Effector memory CD4-positive, alpha-beta T cell (primary cell): ENCODE measurements around the gene KIAA1755.

Experiments used
- DNase-seq, 3 donors: peaks; one replicate each; pipeline ENCODE4 v3.0.0-alpha.2; 2020
- H3K27ac ChIP-seq: 2 replicates; pipeline ENCODE4 v1.7.0; 2013; ENCODE audit warnings: mild to moderate bottlenecking, low read length, moderate library complexity; ENCODE audit not compliant: insufficient read depth, poor library complexity, severe bottlenecking
- H3K27me3 ChIP-seq: replicated peaks from 2 replicates; pipeline ENCODE4 v1.7.0; 2013; ENCODE audit warnings: mild to moderate bottlenecking, low read length; ENCODE audit not compliant: insufficient read depth, control insufficient read depth, poor library complexity, severe bottlenecking
- H3K36me3 ChIP-seq: 2 replicates; pipeline ENCODE4 v1.7.0; 2013; ENCODE audit warnings: mild to moderate bottlenecking, low read length, moderate library complexity; ENCODE audit not compliant: control insufficient read depth, insufficient read depth
- H3K4me1 ChIP-seq: 2 replicates; pipeline ENCODE4 v1.7.0; 2013; ENCODE audit warnings: low read length, mild to moderate bottlenecking; ENCODE audit not compliant: control insufficient read depth, insufficient read depth, poor library complexity, severe bottlenecking
- H3K4me3 ChIP-seq: 2 replicates; pipeline ENCODE4 v1.7.0; 2013; ENCODE audit warnings: low read length, low read depth, mild to moderate bottlenecking; ENCODE audit not compliant: insufficient read depth, poor library complexity, severe bottlenecking
- H3K9me3 ChIP-seq: 2 replicates; pipeline ENCODE4 v1.7.0; 2013; ENCODE audit warnings: mild to moderate bottlenecking, low read length, moderate library complexity; ENCODE audit not compliant: control insufficient read depth

The KIAA1755 gene

GRCh38 chr20:38190936-38191371 is 69.6 kb downstream of the KIAA1755 start:
- H3K27me3 ChIP-seq: no peaks in the 10 kb centered on the region

GRCh38 chr20:38190166-38190565 is 70.4 kb downstream of the KIAA1755 start:
- Histone ChIP-seq H3K9me3 (no peaks in the 10 kb centered on the region), H3K4me1 (no peaks in the 10 kb centered on the region), H3K36me3 (no peaks in the 10 kb centered on the region), H3K4me3 (no peak overlapping the region), H3K27me3 (no peaks in the 10 kb centered on the region), H3K27ac (no peak overlapping the region)
- no peak for DNase-seq

More at GRCh38 chr20:38190936-38191371, 69.6 kb downstream of the KIAA1755 start:
- Histone ChIP-seq H3K36me3 (no peaks in the 10 kb centered on the region), H3K27ac (no peak overlapping the region), H3K9me3 (no peaks in the 10 kb centered on the region), H3K4me3 (no peak overlapping the region), H3K4me1 (no peaks in the 10 kb centered on the region)
- DNase-seq: no peak

- no peak for DNase-seq
- no peaks in the 10 kb centered on the region for H3K27me3 ChIP-seq
- no peaks in the 10 kb centered on the region for H3K9me3 ChIP-seq
- no peak overlapping the region for H3K4me3 ChIP-seq
- no peaks in the 10 kb centered on the region for H3K4me1 ChIP-seq
- no peak overlapping the region for H3K27ac ChIP-seq
- no peaks in the 10 kb centered on the region for H3K36me3 ChIP-seq
Observed at GRCh38 chr20:38187517-38187916, 73.0 kb downstream of the KIAA1755 start.

- DNase-seq: no peak
- Histone ChIP-seq H3K36me3 (no peaks in the 10 kb centered on the region), H3K9me3 (no peaks in the 10 kb centered on the region), H3K27ac (no peak overlapping the region), H3K4me1 (no peaks in the 10 kb centered on the region), H3K4me3 (no peak overlapping the region), H3K27me3 (no peaks in the 10 kb centered on the region)
Observed at GRCh38 chr20:38186788-38187221, 73.7 kb downstream of the KIAA1755 start.

GRCh38 chr20:38184101-38184500 is 76.4 kb downstream of the KIAA1755 start:
- no peak for DNase-seq
- Histone ChIP-seq H3K4me3 (no peak overlapping the region), H3K27ac (no peak overlapping the region), H3K4me1 (no peaks in the 10 kb centered on the region), H3K36me3 (no peaks in the 10 kb centered on the region), H3K9me3 (no peaks in the 10 kb centered on the region), H3K27me3 (no peaks in the 10 kb centered on the region)

GRCh38 chr20:38181971-38182370 is 78.6 kb downstream of the KIAA1755 start:
- Histone ChIP-seq H3K36me3 (no peaks in the 10 kb centered on the region), H3K4me3 (no peak overlapping the region), H3K27me3 (no peaks in the 10 kb centered on the region), H3K4me1 (no peaks in the 10 kb centered on the region), H3K9me3 (no peaks in the 10 kb centered on the region), H3K27ac (no peak overlapping the region)
- no peak for DNase-seq

GRCh38 chr20:38181207-38181801 is 79.2 kb downstream of the KIAA1755 start:
- H3K36me3 ChIP-seq: no peaks in the 10 kb centered on the region
- no peaks in the 10 kb centered on the region for H3K27me3 ChIP-seq
- H3K4me1 ChIP-seq: no peaks in the 10 kb centered on the region
- no peaks in the 10 kb centered on the region for H3K9me3 ChIP-seq
- no peak overlapping the region for H3K4me3 ChIP-seq
- H3K27ac ChIP-seq: no peak overlapping the region
- no peak for DNase-seq

GRCh38 chr20:38180781-38181180 is 79.8 kb downstream of the KIAA1755 start:
- no peaks in the 10 kb centered on the region for H3K4me1 ChIP-seq
- H3K4me3 ChIP-seq: no peak overlapping the region
- H3K27ac ChIP-seq: no peak overlapping the region
- no peak for DNase-seq
- H3K36me3 ChIP-seq: no peaks in the 10 kb centered on the region
- no peaks in the 10 kb centered on the region for H3K9me3 ChIP-seq
- no peaks in the 10 kb centered on the region for H3K27me3 ChIP-seq

GRCh38 chr20:38179846-38180245 is 80.7 kb downstream of the KIAA1755 start:
- no peak overlapping the region for H3K4me3 ChIP-seq
- H3K36me3 ChIP-seq: no peaks in the 10 kb centered on the region
- no peak overlapping the region for H3K27ac ChIP-seq
- no peak for DNase-seq
- no peaks in the 10 kb centered on the region for H3K4me1 ChIP-seq
- H3K9me3 ChIP-seq: no peaks in the 10 kb centered on the region
- no peaks in the 10 kb centered on the region for H3K27me3 ChIP-seq

GRCh38 chr20:38178581-38178980 is 82.0 kb downstream of the KIAA1755 start:
- DNase-seq: no peak

More at GRCh38 chr20:38178581-38178980, 82.0 kb downstream of the KIAA1755 start:
- H3K27me3 ChIP-seq: no peaks in the 10 kb centered on the region
- H3K36me3 ChIP-seq: no peaks in the 10 kb centered on the region
- no peaks in the 10 kb centered on the region for H3K9me3 ChIP-seq
- H3K27ac ChIP-seq: no peak overlapping the region
- no peak overlapping the region for H3K4me3 ChIP-seq
- H3K4me1 ChIP-seq: no peaks in the 10 kb centered on the region
